Activated T-cell treated with anti-CD3 and anti-CD28 coated beads, Interleukin-2, amount 50 U/mL, for 72 hours (primary cell): ENCODE results near the gene MIA3. TPM values are rescaled to one million over a fixed set of nuclear protein-coding genes. Genes with fewer than 3 reads are reported as not detected.
"Not testable (repeated sequence)": the region's sequence is repeated elsewhere in the genome, so short reads cannot be mapped to it uniquely, and the experiment has no call there.

Experiments
- ATAC-seq, 2 donors: fragments of 150-1000 bp; cut with Tn5 transposase; replicated peaks in 1 of 2; 2 replicates each; pipeline ENCODE4 v1.10.0; 2021; ENCODE audit warnings: moderate library complexity in 2 of 2, mild to moderate bottlenecking in 1 of 2
- DNase-seq, 2 donors: peaks; one replicate each; pipeline ENCODE4 v3.0.0; 2021 to 2022; ENCODE audit warnings: mixed read lengths in 1 of 2
- H3K27ac Mint-ChIP-seq: one replicate; pipeline ENCODE4 v1.8.0; 2022; ENCODE audit warnings: mild to moderate bottlenecking, moderate library complexity, mixed read lengths
- H3K27me3 Mint-ChIP-seq: one replicate; pipeline ENCODE4 v1.8.0; 2022; ENCODE audit warnings: low read depth, mixed read lengths
- H3K36me3 Mint-ChIP-seq, 2 donors: one replicate each; pipeline ENCODE4 v1.8.0; 2022; ENCODE audit warnings: mixed read lengths in 2 of 2, mild to moderate bottlenecking in 1 of 2; ENCODE audit not compliant: insufficient read depth in 2 of 2
- H3K4me1 Mint-ChIP-seq: one replicate; pipeline ENCODE4 v1.8.0; 2022; ENCODE audit warnings: low read depth, mixed read lengths
- H3K4me3 Mint-ChIP-seq, 2 donors: one replicate each; pipeline ENCODE4 v1.8.0; 2022; ENCODE audit warnings: mild to moderate bottlenecking in 2 of 2, mixed read lengths in 2 of 2, moderate library complexity in 2 of 2
- H3K9me3 Mint-ChIP-seq, 2 donors: one replicate each; pipeline ENCODE4 v1.8.0; 2022; ENCODE audit warnings: mixed read lengths in 2 of 2
- total RNA-seq, 2 donors: library from RNA; stranded (reverse); gene quantifications; one replicate each; pipeline ENCODE4 v1.2.3, GENCODE V29; 2022

The MIA3 gene
- total RNA-seq, 2 donors from 2014 or later = 52.2 to 61.5 TPM

- H3K27me3 Mint-ChIP-seq = no peaks in the 10 kb centered on the region
- ATAC-seq (no peak), DNase-seq (no peak)
- H3K9me3 Mint-ChIP-seq = no peaks in the 10 kb centered on the region
- peaks cover 34 to 56% of the 10 kb centered on the region in 2 donors for H3K36me3 Mint-ChIP-seq
- peak overlapping the region in 1 of 2 donors; percentile 31 for H3K4me3 Mint-ChIP-seq
- peak overlapping the region; percentile 68 for H3K27ac Mint-ChIP-seq
- H3K4me1 Mint-ChIP-seq = peaks cover 60% of the 10 kb centered on the region
These were observed 38.7 kb downstream of the MIA3 start for GRCh38 chr1:222656391-222657155.

- DNase-seq (no peak), ATAC-seq (no peak)
- Mint-ChIP-seq H3K4me3 (no peak overlapping the region), H3K27me3 (no peaks in the 10 kb centered on the region), H3K9me3 (no peaks in the 10 kb centered on the region), H3K27ac (peak overlapping the region; percentile 54), H3K4me1 (peaks cover 47% of the 10 kb centered on the region), H3K36me3 (peaks cover 31 to 48% of the 10 kb centered on the region in 2 donors)
These were observed 40.0 kb downstream of the MIA3 start for GRCh38 chr1:222657899-222658298.

GRCh38 chr1:222663431-222663934 lies 45.6 kb downstream of the MIA3 start:
- ATAC-seq (no peak), DNase-seq (no peak)
- Mint-ChIP-seq H3K27me3 (no peaks in the 10 kb centered on the region), H3K4me3 (no peak overlapping the region), H3K4me1 (no peaks in the 10 kb centered on the region), H3K27ac (no peak overlapping the region), H3K9me3 (no peaks in the 10 kb centered on the region), H3K36me3 (peaks cover 12 to 32% of the 10 kb centered on the region in 2 donors)

- no peak overlapping the region for H3K4me3 Mint-ChIP-seq
- no peak overlapping the region for H3K27ac Mint-ChIP-seq
- no peak for DNase-seq
- no peaks in the 10 kb centered on the region for H3K9me3 Mint-ChIP-seq
- peaks cover 12% of the 10 kb centered on the region for H3K4me1 Mint-ChIP-seq
- peaks cover 8 to 24% of the 10 kb centered on the region in 2 donors for H3K36me3 Mint-ChIP-seq
- no peak for ATAC-seq
- no peaks in the 10 kb centered on the region for H3K27me3 Mint-ChIP-seq
These were observed 48.1 kb downstream of the MIA3 start for GRCh38 chr1:222665964-222666363.

GRCh38 chr1:222668184-222668583 lies 50.3 kb downstream of the MIA3 start:
- not testable (repeated sequence) for H3K4me3 Mint-ChIP-seq, H3K27ac Mint-ChIP-seq, ATAC-seq, H3K9me3 Mint-ChIP-seq, DNase-seq, H3K27me3 Mint-ChIP-seq
- Mint-ChIP-seq H3K4me1 (peaks cover 17% of the 10 kb centered on the region), H3K36me3 (peaks cover 6 to 19% of the 10 kb centered on the region in 2 donors)

- not testable (repeated sequence) for DNase-seq, H3K27ac Mint-ChIP-seq, H3K27me3 Mint-ChIP-seq, ATAC-seq, H3K4me3 Mint-ChIP-seq, H3K9me3 Mint-ChIP-seq
- Mint-ChIP-seq H3K36me3 (peaks cover 6 to 19% of the 10 kb centered on the region in 2 donors), H3K4me1 (peaks cover 17% of the 10 kb centered on the region)
These were observed 51.2 kb downstream of the MIA3 start for GRCh38 chr1:222669107-222669506.

- no peak for ATAC-seq
- peak overlapping the region; percentile 83 for H3K27ac Mint-ChIP-seq
These were observed 52.2 kb downstream of the MIA3 start for GRCh38 chr1:222670110-222670509.

GRCh38 chr1:222680080-222680479 lies 62.2 kb downstream of the MIA3 start:
- ATAC-seq = no peak
- no peaks in the 10 kb centered on the region for H3K36me3 Mint-ChIP-seq
- H3K27me3 Mint-ChIP-seq = no peaks in the 10 kb centered on the region
- no peak overlapping the region for H3K4me3 Mint-ChIP-seq
- no peak overlapping the region for H3K27ac Mint-ChIP-seq
- no peaks in the 10 kb centered on the region for H3K9me3 Mint-ChIP-seq
- no peaks in the 10 kb centered on the region for H3K4me1 Mint-ChIP-seq
- DNase-seq = no peak

More at GRCh38 chr1:222670110-222670509, 52.2 kb downstream of the MIA3 start:
- Mint-ChIP-seq H3K4me3 (no peak overlapping the region), H3K36me3 (peaks cover 4 to 20% of the 10 kb centered on the region in 2 donors), H3K27me3 (no peaks in the 10 kb centered on the region), H3K4me1 (peaks cover 17% of the 10 kb centered on the region), H3K9me3 (no peaks in the 10 kb centered on the region)
- DNase-seq = no peak

- peaks cover 0 to 2% of the 10 kb centered on the region in 2 donors for H3K36me3 Mint-ChIP-seq
- no peak overlapping the region for H3K4me3 Mint-ChIP-seq
- H3K27ac Mint-ChIP-seq = no peak overlapping the region
- DNase-seq (no peak), ATAC-seq (no peak)
- H3K9me3 Mint-ChIP-seq = no peaks in the 10 kb centered on the region
- peaks cover 12% of the 10 kb centered on the region for H3K4me1 Mint-ChIP-seq
- no peaks in the 10 kb centered on the region for H3K27me3 Mint-ChIP-seq
These were observed 73.1 kb downstream of the MIA3 start for GRCh38 chr1:222691016-222691415.

- Mint-ChIP-seq H3K4me1 (peaks cover 21% of the 10 kb centered on the region), H3K9me3 (no peaks in the 10 kb centered on the region), H3K4me3 (no peak overlapping the region), H3K27me3 (no peaks in the 10 kb centered on the region), H3K27ac (no peak overlapping the region), H3K36me3 (peaks cover 0 to 2% of the 10 kb centered on the region in 2 donors)
- DNase-seq = no peak
- ATAC-seq = no peak
These were observed 77.0 kb downstream of the MIA3 start for GRCh38 chr1:222694927-222695326.

GRCh38 chr1:222696741-222697140 lies 78.8 kb downstream of the MIA3 start:
- Mint-ChIP-seq H3K4me1 (peaks cover 21% of the 10 kb centered on the region), H3K27me3 (no peaks in the 10 kb centered on the region), H3K4me3 (no peak overlapping the region), H3K27ac (no peak overlapping the region), H3K9me3 (no peaks in the 10 kb centered on the region), H3K36me3 (peaks cover 0 to 4% of the 10 kb centered on the region in 2 donors)
- ATAC-seq = no peak
- no peak for DNase-seq

GRCh38 chr1:222697203-222697602 lies 79.3 kb downstream of the MIA3 start:
- ATAC-seq (peak in 1 of 2 donors; percentile 48), DNase-seq (no peak)
- Mint-ChIP-seq H3K9me3 (no peaks in the 10 kb centered on the region), H3K27ac (peak overlapping the region; percentile 60), H3K27me3 (no peaks in the 10 kb centered on the region), H3K36me3 (peaks cover 0 to 4% of the 10 kb centered on the region in 2 donors), H3K4me1 (peaks cover 21% of the 10 kb centered on the region), H3K4me3 (peak overlapping the region in 1 of 2 donors; percentile 53)

- no peak for DNase-seq
- Mint-ChIP-seq H3K9me3 (no peaks in the 10 kb centered on the region), H3K4me1 (peaks cover 21% of the 10 kb centered on the region), H3K27me3 (no peaks in the 10 kb centered on the region), H3K36me3 (peaks cover 0 to 6% of the 10 kb centered on the region in 2 donors), H3K4me3 (no peak overlapping the region), H3K27ac (no peak overlapping the region)
- no peak for ATAC-seq
These were observed 79.9 kb downstream of the MIA3 start for GRCh38 chr1:222697826-222698225.
